ENCODE data around the gene TNFSF8.

The TNFSF8 gene

GRCh38 chr9:114936581-114936980, 6.2 kb upstream of the TNFSF8 start:
- DNase-seq (ENCODE audit: low read depth in 1 of 2, low spot score in 1 of 2): no peak

- DNase-seq (ENCODE audit: low read depth in 1 of 2, low spot score in 1 of 2): no peak
Measured at GRCh38 chr9:114935119-114935518, 4.7 kb upstream of the TNFSF8 start.

GRCh38 chr9:114932502-114932901, 2.1 kb upstream of the TNFSF8 start:
- DNase-seq (ENCODE audit: low read depth in 1 of 2, low spot score in 1 of 2): no peak

- no peak for DNase-seq (ENCODE audit: low read depth in 1 of 2, low spot score in 1 of 2)
Measured at GRCh38 chr9:114931407-114931806, 1.0 kb upstream of the TNFSF8 start.

GRCh38 chr9:114929201-114929600, 1.2 kb downstream of the TNFSF8 start:
- no peak for DNase-seq (ENCODE audit: low read depth in 1 of 2, low spot score in 1 of 2)

- no peak for DNase-seq (ENCODE audit: low read depth in 1 of 2, low spot score in 1 of 2)
Measured at GRCh38 chr9:114928671-114929070, 1.7 kb downstream of the TNFSF8 start.

- no peak for DNase-seq (ENCODE audit: low read depth in 1 of 2, low spot score in 1 of 2)
Measured at GRCh38 chr9:114928136-114928535, 2.3 kb downstream of the TNFSF8 start.

GRCh38 chr9:114925672-114926071, 4.7 kb downstream of the TNFSF8 start:
- DNase-seq (ENCODE audit: low read depth in 1 of 2, low spot score in 1 of 2): no peak

GRCh38 chr9:114925039-114925438, 5.4 kb downstream of the TNFSF8 start:
- no peak for DNase-seq (ENCODE audit: low read depth in 1 of 2, low spot score in 1 of 2)

- DNase-seq (ENCODE audit: low read depth in 1 of 2, low spot score in 1 of 2): no peak
Measured at GRCh38 chr9:114924327-114924726, 6.1 kb downstream of the TNFSF8 start.

- DNase-seq (ENCODE audit: low read depth in 1 of 2, low spot score in 1 of 2): no peak
Measured at GRCh38 chr9:114923918-114924317, 6.5 kb downstream of the TNFSF8 start.

GRCh38 chr9:114921171-114921570, 9.2 kb downstream of the TNFSF8 start:
- DNase-seq (ENCODE audit: low read depth in 1 of 2, low spot score in 1 of 2): no peak

GRCh38 chr9:114919611-114920010, 10.8 kb downstream of the TNFSF8 start:
- DNase-seq (ENCODE audit: low read depth in 1 of 2, low spot score in 1 of 2): no peak

GRCh38 chr9:114916481-114916880, 13.9 kb downstream of the TNFSF8 start:
- DNase-seq (ENCODE audit: low read depth in 1 of 2, low spot score in 1 of 2): no peak

- no peak for DNase-seq (ENCODE audit: low read depth in 1 of 2, low spot score in 1 of 2)
Measured at GRCh38 chr9:114914139-114914538, 16.3 kb downstream of the TNFSF8 start.

- no peak for DNase-seq (ENCODE audit: low read depth in 1 of 2, low spot score in 1 of 2)
Measured at GRCh38 chr9:114913656-114914055, 16.7 kb downstream of the TNFSF8 start.

- DNase-seq (ENCODE audit: low read depth in 1 of 2, low spot score in 1 of 2): no peak
Measured at GRCh38 chr9:114913217-114913616, 17.2 kb downstream of the TNFSF8 start.

- DNase-seq (ENCODE audit: low read depth in 1 of 2, low spot score in 1 of 2): no peak
Measured at GRCh38 chr9:114911167-114911821, 19.1 kb downstream of the TNFSF8 start.

- no peak for DNase-seq (ENCODE audit: low read depth in 1 of 2, low spot score in 1 of 2)
Measured at GRCh38 chr9:114910541-114910940, 19.9 kb downstream of the TNFSF8 start.

GRCh38 chr9:114909661-114910060, 20.7 kb downstream of the TNFSF8 start:
- no peak for DNase-seq (ENCODE audit: low read depth in 1 of 2, low spot score in 1 of 2)

- no peak for DNase-seq (ENCODE audit: low read depth in 1 of 2, low spot score in 1 of 2)
Measured at GRCh38 chr9:114908805-114909448, 21.5 kb downstream of the TNFSF8 start.

GRCh38 chr9:114908104-114908622, 22.2 kb downstream of the TNFSF8 start:
- DNase-seq (ENCODE audit: low read depth in 1 of 2, low spot score in 1 of 2): no peak
